Measurements from ENCODE around the gene IGF1R. TPM values are rescaled to one million over a fixed set of nuclear protein-coding genes. Genes with fewer than 3 reads are reported as not detected.
A peak's percentile ranks its signal among the peaks of the same experiment; 100 is the strongest.

Gene IGF1R
- total RNA-seq, 2 donors from 2014 or later = 115 to 119 TPM

DNA sequence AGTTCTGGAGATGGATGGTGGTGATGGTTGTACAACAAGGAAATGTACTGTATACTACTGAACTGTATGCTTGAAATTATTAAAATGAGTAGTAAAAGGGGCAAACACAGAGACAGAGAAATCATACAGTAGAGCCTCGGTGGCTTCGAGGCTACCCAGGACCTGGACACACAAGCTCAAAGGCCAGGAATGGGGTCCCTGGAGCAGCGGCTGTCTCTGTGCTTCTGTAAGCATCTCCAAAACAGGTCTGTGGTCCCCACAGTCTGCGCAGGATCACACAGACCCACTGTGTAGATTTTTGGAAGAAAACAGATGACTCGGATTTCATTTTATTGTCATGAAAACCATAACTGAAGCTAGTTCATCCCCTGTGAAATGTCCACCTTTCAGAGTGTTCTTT is 319.6 kb downstream of the IGF1R start:
- H3K36me3 Mint-ChIP-seq (ENCODE audit: low read depth) = peaks cover 10% of the 10 kb centered on the region
- peak; percentile 29 for DNase-seq
- H3K27ac ChIP-seq (ENCODE audit: low read depth, low read length) = no peak overlapping the region
- no peaks in the 10 kb centered on the region for H3K27me3 ChIP-seq (ENCODE audit: control insufficient read depth, insufficient read depth, low read length, poor library complexity, severe bottlenecking)
- WGBS, 2 experiments (ENCODE audit: insufficient coverage in 1 of 2, insufficient read length in 1 of 2) = 91 to 99% methylated on average over 5 of the region's 5 CpGs
- no peak overlapping the region for H3K4me3 Mint-ChIP-seq
- no peak overlapping the region for H3K9ac ChIP-seq (ENCODE audit: extremely low read depth, low read length, poor library complexity, severe bottlenecking)
- TF ChIP-seq, protein P1, sequence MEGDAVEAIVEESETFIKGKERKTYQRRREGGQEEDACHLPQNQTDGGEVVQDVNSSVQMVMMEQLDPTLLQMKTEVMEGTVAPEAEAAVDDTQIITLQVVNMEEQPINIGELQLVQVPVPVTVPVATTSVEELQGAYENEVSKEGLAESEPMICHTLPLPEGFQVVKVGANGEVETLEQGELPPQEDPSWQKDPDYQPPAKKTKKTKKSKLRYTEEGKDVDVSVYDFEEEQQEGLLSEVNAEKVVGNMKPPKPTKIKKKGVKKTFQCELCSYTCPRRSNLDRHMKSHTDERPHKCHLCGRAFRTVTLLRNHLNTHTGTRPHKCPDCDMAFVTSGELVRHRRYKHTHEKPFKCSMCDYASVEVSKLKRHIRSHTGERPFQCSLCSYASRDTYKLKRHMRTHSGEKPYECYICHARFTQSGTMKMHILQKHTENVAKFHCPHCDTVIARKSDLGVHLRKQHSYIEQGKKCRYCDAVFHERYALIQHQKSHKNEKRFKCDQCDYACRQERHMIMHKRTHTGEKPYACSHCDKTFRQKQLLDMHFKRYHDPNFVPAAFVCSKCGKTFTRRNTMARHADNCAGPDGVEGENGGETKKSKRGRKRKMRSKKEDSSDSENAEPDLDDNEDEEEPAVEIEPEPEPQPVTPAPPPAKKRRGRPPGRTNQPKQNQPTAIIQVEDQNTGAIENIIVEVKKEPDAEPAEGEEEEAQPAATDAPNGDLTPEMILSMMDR (conservative IDR thresholded peaks at IDR 0.05) = no peak
- H3K9me3 ChIP-seq (ENCODE audit: control insufficient read depth, low read length) = no peaks in the 10 kb centered on the region
- peaks cover 10% of the 10 kb centered on the region for H3K36me3 ChIP-seq (ENCODE audit: control insufficient read depth, insufficient read depth, low read length)
- no peak overlapping the region for H3K4me3 ChIP-seq (ENCODE audit: low read length)
- no peaks in the 10 kb centered on the region for H3K9me3 Mint-ChIP-seq
- H3K27ac Mint-ChIP-seq = no peak overlapping the region
- peaks cover 2% of the 10 kb centered on the region for H3K27me3 Mint-ChIP-seq (ENCODE audit: insufficient read depth)
- H3K4me1 ChIP-seq (ENCODE audit: control insufficient read depth, insufficient read depth, low read length) = no peaks in the 10 kb centered on the region
- peaks cover 2% of the 10 kb centered on the region for H3K4me1 Mint-ChIP-seq

DNA sequence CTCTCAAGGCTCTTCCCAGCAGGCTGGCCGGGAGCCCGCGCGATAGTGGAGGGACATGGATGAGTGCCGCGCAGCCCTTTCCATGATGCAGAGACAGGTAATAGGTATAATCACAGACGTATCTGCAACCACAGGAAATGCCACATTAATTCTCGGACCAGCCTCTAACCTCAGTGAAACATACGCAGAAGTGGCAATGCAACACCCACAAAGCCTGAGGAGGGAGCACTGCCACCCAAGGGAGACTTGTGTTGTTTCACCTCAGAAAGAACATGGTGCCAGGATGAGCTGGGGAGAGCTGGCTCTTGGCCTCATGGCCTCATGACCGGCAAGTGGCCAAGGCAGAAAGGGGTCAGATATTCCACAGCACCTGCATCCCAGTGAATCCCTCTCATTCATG is 320.2 kb downstream of the IGF1R start:
- H3K4me3 ChIP-seq (ENCODE audit: low read length) = no peak overlapping the region
- peaks cover 2% of the 10 kb centered on the region for H3K27me3 Mint-ChIP-seq (ENCODE audit: insufficient read depth)
- H3K9me3 Mint-ChIP-seq = no peaks in the 10 kb centered on the region
- no peaks in the 10 kb centered on the region for H3K27me3 ChIP-seq (ENCODE audit: control insufficient read depth, insufficient read depth, low read length, poor library complexity, severe bottlenecking)
- H3K27ac Mint-ChIP-seq = no peak overlapping the region
- TF ChIP-seq, protein P1 (conservative IDR thresholded peaks at IDR 0.05) = no peak
- H3K4me3 Mint-ChIP-seq = no peak overlapping the region
- DNase-seq = peak; percentile 50
- peaks cover 2% of the 10 kb centered on the region for H3K4me1 Mint-ChIP-seq
- H3K36me3 ChIP-seq (ENCODE audit: control insufficient read depth, insufficient read depth, low read length) = peaks cover 4% of the 10 kb centered on the region
- peaks cover 3% of the 10 kb centered on the region for H3K36me3 Mint-ChIP-seq (ENCODE audit: low read depth)
- H3K4me1 ChIP-seq (ENCODE audit: control insufficient read depth, insufficient read depth, low read length) = no peaks in the 10 kb centered on the region
- H3K9me3 ChIP-seq (ENCODE audit: control insufficient read depth, low read length) = no peaks in the 10 kb centered on the region
- no peak overlapping the region for H3K9ac ChIP-seq (ENCODE audit: extremely low read depth, low read length, poor library complexity, severe bottlenecking)
- H3K27ac ChIP-seq (ENCODE audit: low read depth, low read length) = no peak overlapping the region
- 95% methylated on average over 6 to 10 of the region's 10 CpGs for WGBS, 2 experiments (ENCODE audit: insufficient coverage in 1 of 2, insufficient read length in 1 of 2)

DNA sequence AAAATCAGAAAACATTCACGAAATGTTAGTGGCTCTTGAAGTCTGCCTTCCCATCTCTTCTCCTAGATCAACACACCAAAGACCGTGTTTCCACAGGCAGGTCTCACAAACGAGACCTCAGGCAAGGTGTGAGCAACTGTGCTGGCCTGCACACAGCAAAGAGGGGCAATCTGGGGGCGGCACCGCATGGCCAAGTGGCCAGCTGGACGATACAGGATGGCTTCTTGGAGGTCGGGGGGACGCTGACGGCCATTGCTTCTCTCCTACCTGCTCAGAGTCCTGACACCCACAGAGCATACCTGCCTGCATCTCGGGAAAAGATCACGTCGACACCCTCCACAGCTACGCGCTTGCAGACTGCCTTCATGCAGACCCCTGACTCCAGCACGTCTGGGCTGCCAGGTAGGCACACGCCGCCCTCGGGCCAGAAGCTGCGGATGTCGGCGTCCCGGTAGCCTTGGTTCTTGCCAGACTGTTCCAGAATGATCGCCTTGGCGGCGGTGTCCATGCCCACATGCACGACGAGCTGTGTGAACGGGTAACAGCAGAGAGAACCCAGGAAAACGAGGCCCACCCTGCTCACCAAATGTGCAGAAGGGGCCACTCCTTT is 320.9 kb downstream of the IGF1R start:
- TF ChIP-seq, protein P1 (conservative IDR thresholded peaks at IDR 0.05) = no peak
- 91 to 95% methylated on average over 26 to 29 of the region's 29 CpGs for WGBS, 2 experiments (ENCODE audit: insufficient coverage in 1 of 2, insufficient read length in 1 of 2)
- H3K4me3 Mint-ChIP-seq = no peak overlapping the region
- H3K27ac Mint-ChIP-seq = no peak overlapping the region
- Histone ChIP-seq H3K9ac (ENCODE audit: extremely low read depth, low read length, poor library complexity, severe bottlenecking) (no peak overlapping the region), H3K27me3 (ENCODE audit: control insufficient read depth, insufficient read depth, low read length, poor library complexity, severe bottlenecking) (no peaks in the 10 kb centered on the region), H3K4me3 (ENCODE audit: low read length) (no peak overlapping the region), H3K4me1 (ENCODE audit: control insufficient read depth, insufficient read depth, low read length) (no peaks in the 10 kb centered on the region), H3K36me3 (ENCODE audit: control insufficient read depth, insufficient read depth, low read length) (no peaks in the 10 kb centered on the region), H3K27ac (ENCODE audit: low read depth, low read length) (no peak overlapping the region), H3K9me3 (ENCODE audit: control insufficient read depth, low read length) (no peaks in the 10 kb centered on the region)
- no peaks in the 10 kb centered on the region for H3K36me3 Mint-ChIP-seq (ENCODE audit: low read depth)
- peak; percentile 43 for DNase-seq
- H3K4me1 Mint-ChIP-seq = peaks cover 2% of the 10 kb centered on the region
- no peaks in the 10 kb centered on the region for H3K9me3 Mint-ChIP-seq
- peaks cover 2% of the 10 kb centered on the region for H3K27me3 Mint-ChIP-seq (ENCODE audit: insufficient read depth)
